DOHH2 (cell line): ENCODE data around the gene RNF123.
A peak's percentile ranks its signal among the peaks of the same experiment; 100 is the strongest.

Source experiments
- H3F3A ChIP-seq: fragments of 200-600 bp; sonication (generic), shearing (Covaris generic); 2 replicates; pipeline ENCODE4 v1.6.0; 2016; ENCODE audit warnings: antibody characterized with exemption, mild to moderate bottlenecking; ENCODE audit not compliant: control insufficient read depth, insufficient read depth
- H3K27ac ChIP-seq: fragments of 200-600 bp; sonication (generic); 2 replicates; pipeline ENCODE4 v1.5.1; 2014; ENCODE audit warnings: low read depth, mild to moderate bottlenecking, low read length, moderate library complexity
- H3K27me3 ChIP-seq: fragments of 200-600 bp; sonication (generic); 2 replicates; pipeline ENCODE4 v1.6.1; 2014; ENCODE audit warnings: mild to moderate bottlenecking, low read length, mixed read lengths; ENCODE audit not compliant: control insufficient read depth
- H3K36me3 ChIP-seq: fragments of 200-600 bp; sonication (generic); 2 replicates; pipeline ENCODE4 v1.6.1; 2014; ENCODE audit warnings: mild to moderate bottlenecking, low read length, moderate library complexity, mixed read lengths; ENCODE audit not compliant: control insufficient read depth
- H3K4me1 ChIP-seq: fragments of 200-600 bp; sonication (generic); 2 replicates; pipeline ENCODE4 v1.6.1; 2014; ENCODE audit warnings: mild to moderate bottlenecking, low read length, mixed read lengths; ENCODE audit not compliant: control insufficient read depth
- H3K4me2 ChIP-seq: fragments of 200-600 bp; sonication (generic); 2 replicates; pipeline ENCODE4 v1.6.0; 2014; ENCODE audit warnings: mild to moderate bottlenecking, low read length, moderate library complexity
- H3K4me3 ChIP-seq: fragments of 200-600 bp; sonication (generic); 2 replicates; pipeline ENCODE4 v1.5.1; 2014; ENCODE audit warnings: mild to moderate bottlenecking, low read length, mixed read lengths
- H3K79me2 ChIP-seq: fragments of 200-600 bp; sonication (generic); 2 replicates; pipeline ENCODE4 v1.6.1; 2014; ENCODE audit warnings: mild to moderate bottlenecking, low read length, mixed read lengths; ENCODE audit not compliant: control insufficient read depth
- H3K9me2 ChIP-seq: fragments of 200-600 bp; sonication (generic); replicated peaks from 2 replicates; pipeline ENCODE4 v1.6.1; 2014; ENCODE audit warnings: mild to moderate bottlenecking, low read length, mixed read lengths; ENCODE audit not compliant: control insufficient read depth
- H3K9me3 ChIP-seq: fragments of 200-600 bp; sonication (generic); 2 replicates; pipeline ENCODE4 v1.6.1; 2014; ENCODE audit warnings: antibody characterized with exemption, low read length, mixed read lengths; ENCODE audit not compliant: control insufficient read depth, insufficient read depth
- H4K20me1 ChIP-seq: fragments of 200-600 bp; sonication (generic); 2 replicates; pipeline ENCODE4 v1.6.0; 2014; ENCODE audit warnings: low read depth, mild to moderate bottlenecking, antibody characterized with exemption, low read length, moderate library complexity; ENCODE audit not compliant: control insufficient read depth, insufficient read depth
- EZH2phosphoT487 ChIP-seq: fragments of 200-600 bp; sonication (generic); IDR thresholded peaks from 2 replicates; pipeline ENCODE4 v1.6.1; 2017; ENCODE audit warnings: borderline replicate concordance, mild to moderate bottlenecking, antibody characterized with exemption, low read length, moderate library complexity, mixed read lengths
- TF ChIP-seq, protein P1 (sequence below): fragments of 200-600 bp; sonication (generic); IDR thresholded peaks from one replicate; pipeline ENCODE4 v1.5.1; 2014; ENCODE audit warnings: antibody characterized with exemption, mild to moderate bottlenecking, low read depth, low read length; ENCODE audit not compliant: poor library complexity, severe bottlenecking

RNF123 gene

DNA sequence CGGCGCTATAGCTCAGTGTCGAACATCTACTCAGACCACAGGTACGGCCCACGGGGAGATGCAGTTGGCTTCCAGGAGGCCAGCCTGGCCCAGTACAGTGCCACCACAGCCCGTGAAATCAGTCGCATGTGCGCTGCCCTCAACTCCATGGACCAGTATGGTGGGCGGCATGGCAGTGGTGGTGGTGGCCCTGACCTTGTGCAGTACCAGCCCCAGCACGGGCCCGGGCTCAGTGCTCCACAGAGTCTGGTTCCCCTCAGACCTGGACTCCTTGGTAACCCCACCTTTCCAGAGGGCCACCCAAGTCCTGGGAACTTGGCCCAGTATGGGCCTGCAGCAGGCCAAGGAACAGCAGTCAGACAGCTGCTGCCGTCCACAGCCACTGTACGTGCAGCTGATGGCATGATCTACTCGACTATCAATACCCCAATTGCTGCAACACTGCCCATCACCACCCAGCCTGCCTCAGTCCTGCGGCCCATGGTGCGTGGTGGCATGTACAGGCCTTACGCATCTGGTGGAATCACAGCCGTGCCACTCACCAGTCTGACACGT is 33.5 kb upstream of the RNF123 start:
- H3K4me1 ChIP-seq: peaks cover 12% of the 10 kb centered on the region
- H3K9me2 ChIP-seq: no peaks in the 10 kb centered on the region
- no peak overlapping the region for H3K4me3 ChIP-seq
- H3K36me3 ChIP-seq: no peaks in the 10 kb centered on the region
- H3K27ac ChIP-seq: no peak overlapping the region
- no peaks in the 10 kb centered on the region for H4K20me1 ChIP-seq
- TF ChIP-seq EZH2phosphoT487: no peak
- TF ChIP-seq, protein P1, sequence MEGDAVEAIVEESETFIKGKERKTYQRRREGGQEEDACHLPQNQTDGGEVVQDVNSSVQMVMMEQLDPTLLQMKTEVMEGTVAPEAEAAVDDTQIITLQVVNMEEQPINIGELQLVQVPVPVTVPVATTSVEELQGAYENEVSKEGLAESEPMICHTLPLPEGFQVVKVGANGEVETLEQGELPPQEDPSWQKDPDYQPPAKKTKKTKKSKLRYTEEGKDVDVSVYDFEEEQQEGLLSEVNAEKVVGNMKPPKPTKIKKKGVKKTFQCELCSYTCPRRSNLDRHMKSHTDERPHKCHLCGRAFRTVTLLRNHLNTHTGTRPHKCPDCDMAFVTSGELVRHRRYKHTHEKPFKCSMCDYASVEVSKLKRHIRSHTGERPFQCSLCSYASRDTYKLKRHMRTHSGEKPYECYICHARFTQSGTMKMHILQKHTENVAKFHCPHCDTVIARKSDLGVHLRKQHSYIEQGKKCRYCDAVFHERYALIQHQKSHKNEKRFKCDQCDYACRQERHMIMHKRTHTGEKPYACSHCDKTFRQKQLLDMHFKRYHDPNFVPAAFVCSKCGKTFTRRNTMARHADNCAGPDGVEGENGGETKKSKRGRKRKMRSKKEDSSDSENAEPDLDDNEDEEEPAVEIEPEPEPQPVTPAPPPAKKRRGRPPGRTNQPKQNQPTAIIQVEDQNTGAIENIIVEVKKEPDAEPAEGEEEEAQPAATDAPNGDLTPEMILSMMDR: no peak
- H3K27me3 ChIP-seq: no peaks in the 10 kb centered on the region
- no peak overlapping the region for H3K4me2 ChIP-seq
- H3K79me2 ChIP-seq: no peaks in the 10 kb centered on the region
- H3K9me3 ChIP-seq: no peaks in the 10 kb centered on the region
- no peaks in the 10 kb centered on the region for H3F3A ChIP-seq

DNA sequence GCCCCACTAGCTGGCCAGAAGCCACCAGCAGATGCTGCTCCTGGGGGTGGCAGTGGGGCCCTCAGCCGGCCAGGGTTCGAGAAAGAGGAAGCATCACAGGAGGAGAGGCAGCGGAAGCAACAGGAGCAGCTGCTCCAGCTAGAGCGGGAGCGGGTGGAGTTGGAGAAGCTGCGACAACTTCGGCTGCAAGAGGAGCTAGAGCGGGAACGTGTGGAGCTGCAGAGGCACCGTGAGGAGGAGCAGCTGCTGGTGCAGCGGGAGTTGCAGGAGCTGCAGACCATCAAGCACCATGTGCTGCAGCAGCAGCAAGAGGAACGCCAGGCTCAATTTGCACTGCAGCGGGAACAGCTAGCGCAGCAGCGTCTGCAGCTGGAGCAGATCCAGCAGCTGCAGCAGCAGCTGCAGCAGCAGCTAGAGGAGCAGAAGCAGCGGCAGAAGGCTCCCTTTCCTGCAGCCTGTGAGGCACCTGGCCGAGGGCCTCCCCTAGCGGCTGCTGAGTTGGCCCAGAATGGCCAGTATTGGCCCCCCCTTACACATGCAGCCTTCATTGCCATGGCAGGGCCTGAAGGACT is 32.7 kb upstream of the RNF123 start:
- peak overlapping the region; percentile 36 for H3K4me2 ChIP-seq
- H4K20me1 ChIP-seq: no peaks in the 10 kb centered on the region
- no peaks in the 10 kb centered on the region for H3K79me2 ChIP-seq
- no peaks in the 10 kb centered on the region for H3K36me3 ChIP-seq
- no peaks in the 10 kb centered on the region for H3K27me3 ChIP-seq
- no peaks in the 10 kb centered on the region for H3K9me2 ChIP-seq
- peaks cover 12% of the 10 kb centered on the region for H3K4me1 ChIP-seq
- H3F3A ChIP-seq: no peaks in the 10 kb centered on the region
- TF ChIP-seq EZH2phosphoT487: no peak
- TF ChIP-seq, protein P1: peak; percentile 40
- H3K9me3 ChIP-seq: no peaks in the 10 kb centered on the region
- no peak overlapping the region for H3K27ac ChIP-seq
- no peak overlapping the region for H3K4me3 ChIP-seq

DNA sequence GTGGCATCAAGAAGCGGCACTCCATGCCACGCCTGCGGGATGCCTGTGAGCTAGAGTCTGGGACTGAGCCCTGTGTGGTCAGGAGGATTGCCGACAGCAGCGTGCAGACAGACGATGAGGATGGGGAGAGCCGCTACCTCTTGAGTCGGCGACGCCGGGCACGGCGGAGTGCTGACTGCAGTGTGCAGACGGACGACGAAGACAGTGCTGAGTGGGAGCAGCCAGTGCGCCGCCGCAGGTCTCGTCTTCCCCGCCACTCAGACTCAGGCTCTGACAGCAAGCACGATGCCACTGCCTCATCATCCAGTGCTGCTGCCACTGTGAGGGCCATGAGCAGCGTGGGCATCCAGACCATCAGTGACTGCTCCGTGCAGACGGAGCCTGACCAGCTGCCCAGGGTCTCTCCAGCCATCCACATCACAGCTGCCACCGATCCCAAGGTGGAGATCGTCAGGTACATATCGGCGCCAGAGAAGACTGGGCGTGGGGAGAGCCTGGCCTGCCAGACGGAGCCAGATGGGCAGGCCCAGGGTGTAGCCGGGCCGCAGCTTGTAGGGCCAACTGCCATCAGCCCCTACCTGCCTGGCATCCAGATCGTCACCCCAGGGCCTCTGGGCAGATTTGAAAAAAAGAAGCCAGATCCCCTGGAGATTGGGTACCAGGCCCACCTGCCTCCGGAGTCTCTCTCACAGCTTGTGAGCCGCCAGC is 32.0 kb upstream of the RNF123 start:
- Histone ChIP-seq H4K20me1 (no peaks in the 10 kb centered on the region), H3K79me2 (no peaks in the 10 kb centered on the region), H3K4me2 (peak overlapping the region; percentile 36), H3F3A (no peaks in the 10 kb centered on the region), H3K36me3 (no peaks in the 10 kb centered on the region), H3K27me3 (no peaks in the 10 kb centered on the region), H3K4me1 (peaks cover 12% of the 10 kb centered on the region), H3K9me2 (no peaks in the 10 kb centered on the region), H3K4me3 (no peak overlapping the region), H3K27ac (no peak overlapping the region), H3K9me3 (no peaks in the 10 kb centered on the region)
- TF ChIP-seq, protein P1: no peak
- TF ChIP-seq EZH2phosphoT487: no peak
